NOMO-1 treated with DMSO at 0.1 percent for 48 hours (cell line): Measurements from ENCODE around the gene RAB28.

ENCODE experiments used
- DNase-seq: peaks from one replicate; lab custom pipeline; 2025; ENCODE audit not compliant: unreplicated experiment; lab: John Stamatoyannopoulos, UW

The RAB28 gene

GRCh38 chr4:13511101-13511500 is 27.0 kb upstream of the RAB28 start:
- no peak for DNase-seq

- no peak for DNase-seq
Observed at GRCh38 chr4:13509442-13509841, 25.3 kb upstream of the RAB28 start.

- DNase-seq = no peak
Observed at GRCh38 chr4:13504374-13504773, 20.2 kb upstream of the RAB28 start.

GRCh38 chr4:13498469-13498868 is 14.3 kb upstream of the RAB28 start:
- peak; percentile 79 for DNase-seq

- no peak for DNase-seq
Observed at GRCh38 chr4:13496605-13497004, 12.5 kb upstream of the RAB28 start.

GRCh38 chr4:13495753-13496152 is 11.6 kb upstream of the RAB28 start:
- DNase-seq = no peak

GRCh38 chr4:13493793-13494192 is 9.7 kb upstream of the RAB28 start:
- peak; percentile 29 for DNase-seq

GRCh38 chr4:13492747-13493146 is 8.6 kb upstream of the RAB28 start:
- peak; percentile 43 for DNase-seq

GRCh38 chr4:13484749-13485221 is 645 bp upstream of the RAB28 start:
- no peak for DNase-seq

GRCh38 chr4:13483768-13484121 is 395 bp downstream of the RAB28 start:
- no peak for DNase-seq

- no peak for DNase-seq
Observed at GRCh38 chr4:13483136-13483767, 888 bp downstream of the RAB28 start.

- DNase-seq = peak; percentile 27
Observed at GRCh38 chr4:13481569-13481968, 2.6 kb downstream of the RAB28 start.

- no peak for DNase-seq
Observed at GRCh38 chr4:13478707-13479106, 5.4 kb downstream of the RAB28 start.

GRCh38 chr4:13478131-13478530 is 6.0 kb downstream of the RAB28 start:
- DNase-seq = no peak

- no peak for DNase-seq
Observed at GRCh38 chr4:13476915-13477314, 7.2 kb downstream of the RAB28 start.

- DNase-seq = no peak
Observed at GRCh38 chr4:13476152-13476551, 8.0 kb downstream of the RAB28 start.

- no peak for DNase-seq
Observed at GRCh38 chr4:13471400-13471799, 12.7 kb downstream of the RAB28 start.

GRCh38 chr4:13470379-13470778 is 13.8 kb downstream of the RAB28 start:
- no peak for DNase-seq

- DNase-seq = no peak
Observed at GRCh38 chr4:13464973-13465372, 19.2 kb downstream of the RAB28 start.

- no peak for DNase-seq
Observed at GRCh38 chr4:13464543-13464942, 19.6 kb downstream of the RAB28 start.

- peak; percentile 14 for DNase-seq
Observed at GRCh38 chr4:13461191-13461905, 22.8 kb downstream of the RAB28 start.

GRCh38 chr4:13455411-13455810 is 28.7 kb downstream of the RAB28 start:
- no peak for DNase-seq

GRCh38 chr4:13454786-13455185 is 29.4 kb downstream of the RAB28 start:
- DNase-seq = no peak
